Lower leg skin (tissue), 3 donors: ENCODE measurements around the gene PRDM4.
"Not testable (repeated sequence)": the region's sequence is repeated elsewhere in the genome, so short reads cannot be mapped to it uniquely, and the experiment has no call there.

Source experiments
- POLR2A ChIP-seq, 2 donors: fragments of 450-650 bp; IDR thresholded peaks; one replicate each; pipeline ENCODE4 v1.6.1; 2016 to 2017; ENCODE audit warnings: antibody characterized with exemption in 2 of 2, mild to moderate bottlenecking in 1 of 2, moderate library complexity in 1 of 2
- TF ChIP-seq, protein P1 (sequence below), 3 donors: fragments of 450-650 bp; IDR thresholded peaks; one replicate each; pipeline ENCODE4 v1.5.1; 2016; ENCODE audit warnings: antibody characterized with exemption in 3 of 3, mild to moderate bottlenecking in 3 of 3, moderate library complexity in 2 of 3

DNA sequence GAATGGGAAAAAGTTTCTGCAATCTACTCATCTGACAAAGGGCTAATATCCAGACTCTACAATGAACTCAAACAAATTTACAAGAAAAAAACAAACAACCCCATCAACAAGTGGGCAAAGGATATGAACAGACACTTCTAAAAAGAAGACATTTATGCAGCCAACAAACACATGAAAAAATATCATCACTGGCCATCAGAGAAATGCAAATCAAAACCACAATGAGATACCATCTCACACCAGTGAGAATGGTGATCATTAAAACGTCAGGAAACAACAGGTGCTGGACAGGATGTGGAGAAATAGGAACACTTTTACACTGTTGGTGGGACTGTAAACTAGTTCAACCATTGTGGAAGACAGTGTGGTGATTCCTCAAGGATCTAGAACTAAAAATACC lies 33.6 kb downstream of the PRDM4 start:
- TF ChIP-seq, protein P1, sequence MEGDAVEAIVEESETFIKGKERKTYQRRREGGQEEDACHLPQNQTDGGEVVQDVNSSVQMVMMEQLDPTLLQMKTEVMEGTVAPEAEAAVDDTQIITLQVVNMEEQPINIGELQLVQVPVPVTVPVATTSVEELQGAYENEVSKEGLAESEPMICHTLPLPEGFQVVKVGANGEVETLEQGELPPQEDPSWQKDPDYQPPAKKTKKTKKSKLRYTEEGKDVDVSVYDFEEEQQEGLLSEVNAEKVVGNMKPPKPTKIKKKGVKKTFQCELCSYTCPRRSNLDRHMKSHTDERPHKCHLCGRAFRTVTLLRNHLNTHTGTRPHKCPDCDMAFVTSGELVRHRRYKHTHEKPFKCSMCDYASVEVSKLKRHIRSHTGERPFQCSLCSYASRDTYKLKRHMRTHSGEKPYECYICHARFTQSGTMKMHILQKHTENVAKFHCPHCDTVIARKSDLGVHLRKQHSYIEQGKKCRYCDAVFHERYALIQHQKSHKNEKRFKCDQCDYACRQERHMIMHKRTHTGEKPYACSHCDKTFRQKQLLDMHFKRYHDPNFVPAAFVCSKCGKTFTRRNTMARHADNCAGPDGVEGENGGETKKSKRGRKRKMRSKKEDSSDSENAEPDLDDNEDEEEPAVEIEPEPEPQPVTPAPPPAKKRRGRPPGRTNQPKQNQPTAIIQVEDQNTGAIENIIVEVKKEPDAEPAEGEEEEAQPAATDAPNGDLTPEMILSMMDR (IDR thresholded peaks at IDR 0.05): not testable (repeated sequence)
- TF ChIP-seq POLR2A (IDR thresholded peaks at IDR 0.05): not testable (repeated sequence)
